HG02852 (cell line): ENCODE results near the gene RAB40A.
"Not testable (repeated sequence)": the region's sequence is repeated elsewhere in the genome, so short reads cannot be mapped to it uniquely, and the experiment has no call there.

Experiments used
- ATAC-seq: cut with Tn5 transposase; IDR thresholded peaks from one replicate; pipeline ENCODE4 v1.9.1; 2021; ENCODE audit warnings: mild to moderate bottlenecking, moderate library complexity; ENCODE audit not compliant: unreplicated experiment

The RAB40A gene

GRCh38 chrX:103464774-103465117, 54.5 kb downstream of the RAB40A start:
- peak; percentile 95 for ATAC-seq

GRCh38 chrX:103464072-103464773, 55.1 kb downstream of the RAB40A start:
- peak; percentile 64 for ATAC-seq

GRCh38 chrX:103461156-103461555, 58.1 kb downstream of the RAB40A start:
- ATAC-seq = no peak

- not testable (repeated sequence) for ATAC-seq
Measured at GRCh38 chrX:103460001-103460755, 59.1 kb downstream of the RAB40A start.

- no peak for ATAC-seq
Measured at GRCh38 chrX:103453655-103454054, 65.6 kb downstream of the RAB40A start.
